GM18520 (cell line): Measurements from ENCODE around the gene PTGFRN.

Experiments used
- ATAC-seq: cut with Tn5 transposase; IDR thresholded peaks from one replicate; pipeline ENCODE4 v1.9.1; 2021; ENCODE audit not compliant: unreplicated experiment

The PTGFRN gene

GRCh38 chr1:117030271-117030877 lies 120.7 kb downstream of the PTGFRN start:
- no peak for ATAC-seq

- no peak for ATAC-seq
Measured at GRCh38 chr1:117032266-117032665, 122.5 kb downstream of the PTGFRN start.

- no peak for ATAC-seq
Measured at GRCh38 chr1:117032681-117033539, 123.2 kb downstream of the PTGFRN start.

GRCh38 chr1:117033772-117034171 lies 124.1 kb downstream of the PTGFRN start:
- ATAC-seq, result no peak

- ATAC-seq, result no peak
Measured at GRCh38 chr1:117034791-117035290, 125.1 kb downstream of the PTGFRN start.

- ATAC-seq, result no peak
Measured at GRCh38 chr1:117036018-117036461, 126.3 kb downstream of the PTGFRN start.

- no peak for ATAC-seq
Measured at GRCh38 chr1:117037802-117038201, 128.1 kb downstream of the PTGFRN start.

GRCh38 chr1:117038236-117038635 lies 128.5 kb downstream of the PTGFRN start:
- ATAC-seq, result no peak
